ENCODE data around the gene AHSG. TPM values are rescaled to one million over a fixed set of nuclear protein-coding genes. Genes with fewer than 3 reads are reported as not detected.
A peak's percentile ranks its signal among the peaks of the same experiment; 100 is the strongest.

Gene AHSG
- total RNA-seq, 4 donors from 2014 or later, result not detected

- no peaks in the 10 kb centered on the region for H3K9me3 ChIP-seq
- peak overlapping the region in 1 of 4 donors; percentile 86 for H3K27ac ChIP-seq
Observed at GRCh38 chr3:186637686-186638085, 24.8 kb downstream of the AHSG start.

GRCh38 chr3:186638259-186638658, 25.4 kb downstream of the AHSG start:
- Histone ChIP-seq H3K36me3 (no peaks in the 10 kb centered on the region), H3K4me1 (peaks cover 13 to 78% (median 16%) of the 10 kb centered on the region in 3 donors), H3K27me3 (peaks cover 0 to 10% (median 0%) of the 10 kb centered on the region in 4 donors), H3K27ac (peak overlapping the region in 2 of 4 donors; percentile 74 to 86), H3K4me3 (no peak overlapping the region), H3K9me3 (no peaks in the 10 kb centered on the region)
- DNase-seq, result no peak
- 63% methylated on average over 2 of the region's 2 CpGs for WGBS, 2 donors
- intact Hi-C loops (cut with DNase I), result no loop called here
- TF ChIP-seq CTCF (IDR thresholded peaks at IDR 0.05) (no peak), POLR2A (IDR thresholded peaks at IDR 0.05) (no peak)

More at GRCh38 chr3:186637686-186638085, 24.8 kb downstream of the AHSG start:
- Histone ChIP-seq H3K27me3 (peaks cover 0 to 10% (median 0%) of the 10 kb centered on the region in 4 donors), H3K4me1 (peaks cover 11 to 77% (median 16%) of the 10 kb centered on the region in 3 donors), H3K4me3 (no peak overlapping the region), H3K36me3 (no peaks in the 10 kb centered on the region)
- TF ChIP-seq CTCF (IDR thresholded peaks at IDR 0.05), result no peak
- TF ChIP-seq POLR2A (IDR thresholded peaks at IDR 0.05), result no peak
- intact Hi-C loops (cut with DNase I), result no loop called here
- 71 to 83% methylated on average over 1 to 3 of the region's 3 CpGs for WGBS, 2 donors
- no peak for DNase-seq

GRCh38 chr3:186639778-186640472, 27.1 kb downstream of the AHSG start, which contains the start of gene FETUB:
Gene FETUB (plus strand): TSS chr3:186640399. CDS start chr3:186640461, 62 bp downstream.
- Histone ChIP-seq H3K27me3 (peaks cover 0 to 10% (median 0%) of the 10 kb centered on the region in 4 donors), H3K27ac (peak within 1 kb of the TSS; percentile 62 to 86 (median 72)), H3K4me3 (no peak within 1 kb of the TSS), H3K9me3 (no peaks in the 10 kb centered on the region), H3K4me1 (peaks cover 16 to 87% (median 25%) of the 10 kb centered on the region in 3 donors), H3K36me3 (no peaks in the 10 kb centered on the region)
- 19 to 29% methylated on average over 1 of the region's 1 CpG for WGBS, 2 donors
- intact Hi-C loops (cut with DNase I), result no loop called here
- TF ChIP-seq POLR2A (IDR thresholded peaks at IDR 0.05), result no peak
- no peak for TF ChIP-seq CTCF (IDR thresholded peaks at IDR 0.05)
- DNase-seq, result no peak

- H3K4me1 ChIP-seq, result peaks cover 16 to 91% (median 25%) of the 10 kb centered on the region in 3 donors
- peaks cover 0 to 8% (median 0%) of the 10 kb centered on the region in 4 donors for H3K27me3 ChIP-seq
- 12 to 27% methylated on average over 2 to 6 of the region's 9 CpGs for WGBS, 2 donors
- DNase-seq, result no peak
- peak in 1 of 4 donors; percentile 16 for TF ChIP-seq POLR2A (IDR thresholded peaks at IDR 0.05)
- TF ChIP-seq CTCF (IDR thresholded peaks at IDR 0.05), result no peak
- no peak overlapping the region for H3K4me3 ChIP-seq
- intact Hi-C loops (cut with DNase I), result no loop called here
- H3K9me3 ChIP-seq, result no peaks in the 10 kb centered on the region
- no peaks in the 10 kb centered on the region for H3K36me3 ChIP-seq
- H3K27ac ChIP-seq, result peak overlapping the region; percentile 62 to 86 (median 72)
Observed at GRCh38 chr3:186640473-186640818, 27.6 kb downstream of the AHSG start.

- Histone ChIP-seq H3K4me3 (no peak overlapping the region), H3K9me3 (no peaks in the 10 kb centered on the region), H3K27me3 (peaks cover 0 to 3% (median 0%) of the 10 kb centered on the region in 4 donors), H3K4me1 (peaks cover 16 to 86% (median 25%) of the 10 kb centered on the region in 3 donors), H3K36me3 (no peaks in the 10 kb centered on the region), H3K27ac (peak overlapping the region; percentile 62 to 86 (median 72))
- TF ChIP-seq POLR2A (IDR thresholded peaks at IDR 0.05) (no peak), CTCF (IDR thresholded peaks at IDR 0.05) (no peak)
- no peak for DNase-seq
- intact Hi-C loops (cut with DNase I), result no loop called here
Observed at GRCh38 chr3:186640929-186641328, 28.1 kb downstream of the AHSG start.
